ENCODE measurements around the gene LMBRD2.

DNA sequence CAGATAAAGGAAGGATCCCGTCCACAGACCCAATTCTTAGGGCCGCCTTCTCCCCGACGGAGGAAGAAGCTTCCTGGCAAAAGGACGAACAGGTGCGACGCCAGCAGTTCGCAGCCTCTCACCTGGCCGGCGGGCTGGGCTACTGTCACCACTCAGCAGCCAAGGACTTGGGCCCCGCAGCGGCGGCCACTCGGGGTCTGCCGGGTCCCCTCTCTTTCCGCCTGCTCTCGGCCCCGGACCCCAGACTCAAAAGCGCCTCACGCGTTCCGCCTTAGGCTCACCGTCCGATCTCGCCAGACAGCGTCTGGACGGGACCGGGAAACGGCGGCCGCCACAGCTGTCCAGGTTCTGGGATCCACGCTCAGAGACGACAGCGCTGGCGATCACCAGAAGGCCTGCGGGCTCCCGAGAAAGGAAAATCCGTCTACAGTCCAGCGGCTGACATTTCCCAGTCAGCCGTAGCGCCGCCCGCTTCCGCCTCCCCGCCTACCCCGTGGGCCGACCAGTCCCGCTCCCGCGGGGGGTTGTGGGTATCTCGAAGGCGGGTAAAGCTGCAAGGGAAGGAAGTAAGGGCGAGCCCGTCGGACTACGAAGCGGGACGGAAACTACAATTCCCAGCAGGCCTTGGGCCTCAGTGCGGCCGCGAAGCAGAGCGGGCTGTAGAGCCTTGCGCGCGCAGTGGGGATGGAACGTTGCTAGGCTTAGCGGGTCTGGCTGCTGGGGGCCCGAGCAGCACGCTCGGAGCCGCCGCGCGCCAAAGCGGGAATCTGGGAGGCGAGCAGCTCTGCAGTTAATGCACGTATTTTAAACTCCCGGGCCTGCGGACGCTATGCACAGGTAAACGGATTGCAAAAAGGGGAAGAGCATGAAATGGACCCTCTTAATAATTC lies at the start of gene LMBRD2, which contains the start of gene SKP2:
- TF ChIP-seq CBX2 (IDR thresholded peaks at IDR 0.05; ENCODE audit: insufficient read depth, low read length, poor library complexity, severe bottlenecking) (no peak), MED1 (CRISPR knock-in tag; IDR thresholded peaks at IDR 0.05; ENCODE audit: borderline replicate concordance) (no peak), ZHX1 (conservative IDR thresholded peaks at IDR 0.05; ENCODE audit: low read length) (no peak), POLR2AphosphoS5 (IDR thresholded peaks at IDR 0.05; ENCODE audit: control insufficient read depth, insufficient read depth, low read depth, low read length) (peak; percentile 76), EGR1 (conservative IDR thresholded peaks at IDR 0.05) (peak; percentile 81), POLR2A (conservative IDR thresholded peaks at IDR 0.05) (peak; percentile 82), BHLHE40 (IDR thresholded peaks at IDR 0.05; ENCODE audit: low read length) (peak; percentile 41; the same call in 1 of the 2 replicates), BMI1 (IDR thresholded peaks at IDR 0.05; ENCODE audit: low read length) (no peak), NFE2 (IDR thresholded peaks at IDR 0.05; ENCODE audit: low read depth) (0 out of 2 replicates have a peak, but pooled peaks have one; percentile 1), HNRNPLL (IDR thresholded peaks at IDR 0.05; ENCODE audit: low read depth, low read length, poor library complexity, severe bottlenecking) (peak; percentile 6), GABPB1 (CRISPR knock-in tag; IDR thresholded peaks at IDR 0.05) (peak; percentile 87)
- TF ChIP-seq, protein P1, sequence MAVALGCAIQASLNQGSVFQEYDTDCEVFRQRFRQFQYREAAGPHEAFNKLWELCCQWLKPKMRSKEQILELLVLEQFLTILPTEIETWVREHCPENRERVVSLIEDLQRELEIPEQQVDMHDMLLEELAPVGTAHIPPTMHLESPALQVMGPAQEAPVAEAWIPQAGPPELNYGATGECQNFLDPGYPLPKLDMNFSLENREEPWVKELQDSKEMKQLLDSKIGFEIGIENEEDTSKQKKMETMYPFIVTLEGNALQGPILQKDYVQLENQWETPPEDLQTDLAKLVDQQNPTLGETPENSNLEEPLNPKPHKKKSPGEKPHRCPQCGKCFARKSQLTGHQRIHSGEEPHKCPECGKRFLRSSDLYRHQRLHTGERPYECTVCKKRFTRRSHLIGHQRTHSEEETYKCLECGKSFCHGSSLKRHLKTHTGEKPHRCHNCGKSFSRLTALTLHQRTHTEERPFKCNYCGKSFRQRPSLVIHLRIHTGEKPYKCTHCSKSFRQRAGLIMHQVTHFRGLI (CRISPR knock-in tag; IDR thresholded peaks at IDR 0.05): no peak
